Peyer's patch (tissue), 4 donors: ENCODE results near the gene KCP.

Source experiments
- CTCF ChIP-seq, 6 experiments: fragments of 450-650 bp in 4 of 6; fragments of 200-600 bp in 2 of 6; sonication (generic) in 1 of 6; IDR thresholded peaks; one replicate each; pipeline ENCODE4 v1.5.1; 2017 to 2019; ENCODE audit warnings: antibody characterized with exemption in 6 of 6, mild to moderate bottlenecking in 3 of 6, moderate library complexity in 1 of 6
- POLR2A ChIP-seq, 2 donors: fragments of 450-650 bp; IDR thresholded peaks; one replicate each; pipeline ENCODE4 v1.5.1; 2017; ENCODE audit warnings: antibody characterized with exemption in 2 of 2, mild to moderate bottlenecking in 2 of 2, moderate library complexity in 2 of 2

GRCh38 chr7:128916643-128916915 lies 6.1 kb upstream of the KCP start:
- TF ChIP-seq CTCF (IDR thresholded peaks at IDR 0.05), result no peak
- no peak for TF ChIP-seq POLR2A (IDR thresholded peaks at IDR 0.05)
